Measurements from ENCODE around the gene PEX14.
"Not testable (repeated sequence)": the region's sequence is repeated elsewhere in the genome, so short reads cannot be mapped to it uniquely, and the experiment has no call there.

PEX14 gene

DNA sequence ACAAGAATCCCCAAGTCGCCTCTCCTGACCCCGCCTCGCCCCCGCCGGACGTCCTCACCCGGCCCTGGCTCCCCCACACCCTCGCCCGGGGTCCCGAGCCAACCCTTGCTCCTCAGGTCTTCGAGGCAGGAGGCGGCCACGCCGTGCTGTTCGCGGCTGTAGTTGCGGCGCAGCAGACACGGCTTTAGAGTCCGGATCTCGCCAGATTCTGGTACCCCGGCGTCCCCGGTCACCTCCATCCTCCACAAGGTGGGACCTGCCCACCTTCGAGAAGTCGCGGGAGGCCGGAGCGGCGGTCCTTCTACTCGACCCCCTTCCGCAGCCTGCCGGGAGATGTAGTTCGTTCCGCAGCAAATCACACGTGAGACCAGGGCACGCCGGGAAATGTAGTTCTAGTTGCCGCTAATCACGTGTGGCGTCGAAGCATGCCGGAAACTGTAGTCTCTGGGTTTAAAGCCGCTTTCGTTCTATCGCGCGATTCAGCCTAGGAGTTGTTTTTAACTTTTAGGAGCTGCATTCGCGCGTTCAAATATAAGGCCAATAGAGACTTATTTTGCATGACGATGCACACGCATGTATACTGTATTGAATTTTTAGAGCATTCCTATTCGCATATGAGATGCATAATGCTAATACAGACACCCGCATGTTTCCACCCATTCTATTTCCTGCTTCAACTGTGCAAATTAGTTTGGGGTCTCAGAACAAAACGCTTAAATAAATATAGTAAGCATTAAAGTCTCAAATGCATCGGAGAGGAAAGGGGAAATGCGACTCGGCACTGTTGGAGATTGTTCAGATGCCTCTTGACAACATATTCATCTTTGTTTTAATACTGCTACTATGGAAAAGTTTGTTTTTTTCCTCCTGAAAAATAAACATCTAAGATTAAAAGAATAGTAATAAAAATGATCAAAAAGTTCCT lies 2.3 kb upstream of the PEX14 start, which contains the start of gene DFFA:
Gene DFFA, minus strand, starts transcription at position 310 of the 925 bp plus-strand sequence. Its CDS starts 71 bp downstream, at position 239.
- Mint-ChIP-seq H3K27ac (peak within 1 kb of the TSS; percentile 96), H3K36me3 (ENCODE audit: low read depth) (peaks cover 28% of the 10 kb centered on the region), H3K4me1 (ENCODE audit: low read depth) (peaks cover 50% of the 10 kb centered on the region), H3K4me3 (peak within 1 kb of the TSS; percentile 96), H3K27me3 (no peaks in the 10 kb centered on the region), H3K9me3 (no peaks in the 10 kb centered on the region)

DNA sequence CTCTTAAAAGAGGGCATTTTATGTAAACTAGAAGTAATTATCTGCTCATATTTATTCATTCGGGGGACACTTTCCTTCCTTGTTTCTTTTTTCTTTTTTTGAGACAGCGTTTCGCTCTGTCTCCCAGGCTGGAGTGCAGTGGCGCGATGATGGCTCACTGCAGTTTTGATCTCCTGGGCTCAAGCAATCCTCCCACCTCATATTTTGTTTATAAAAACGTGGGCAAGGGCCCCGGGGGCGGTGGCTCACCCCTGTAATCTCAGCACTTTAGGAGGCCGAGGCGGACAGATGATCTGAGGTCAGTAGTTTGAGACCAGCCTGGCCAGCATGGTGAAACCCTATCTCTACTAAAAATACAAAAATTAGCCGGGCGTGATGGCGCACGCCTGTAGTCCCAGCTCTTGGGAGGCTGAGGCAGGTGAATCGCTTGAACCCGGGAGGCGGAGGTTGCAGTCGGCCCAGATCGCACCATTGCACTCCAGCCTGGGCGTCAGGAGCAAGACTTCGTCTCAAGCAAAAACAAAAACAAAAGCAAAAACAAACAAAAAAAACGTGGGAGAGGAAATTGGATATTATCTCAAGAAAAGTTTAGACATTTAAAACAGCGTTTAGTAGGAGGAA lies 1.5 kb upstream of the PEX14 start:
- no peaks in the 10 kb centered on the region for H3K9me3 Mint-ChIP-seq
- no peaks in the 10 kb centered on the region for H3K27me3 Mint-ChIP-seq
- H3K4me1 Mint-ChIP-seq (ENCODE audit: low read depth) = peaks cover 50% of the 10 kb centered on the region
- peak overlapping the region; percentile 36 for H3K27ac Mint-ChIP-seq
- peak overlapping the region; percentile 96 for H3K4me3 Mint-ChIP-seq
- peaks cover 20% of the 10 kb centered on the region for H3K36me3 Mint-ChIP-seq (ENCODE audit: low read depth)

DNA sequence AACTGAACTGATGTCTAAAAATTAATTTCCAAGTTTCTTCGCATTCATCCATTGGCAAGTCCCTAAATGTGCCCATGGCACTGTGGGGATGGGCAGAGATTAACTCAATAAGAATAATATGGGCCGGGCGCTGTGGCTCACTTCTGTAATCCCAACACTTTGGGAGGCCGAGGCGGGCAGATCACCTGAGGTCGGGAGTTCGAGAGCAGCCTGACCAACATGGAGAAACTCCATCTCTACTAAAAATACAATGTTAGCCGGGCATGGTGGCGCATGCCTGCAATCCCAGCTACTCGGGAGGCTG lies 489 bp upstream of the PEX14 start:
- Mint-ChIP-seq H3K4me1 (ENCODE audit: low read depth) (peaks cover 47% of the 10 kb centered on the region), H3K4me3 (peak overlapping the region; percentile 97), H3K27ac (peak overlapping the region; percentile 79), H3K36me3 (ENCODE audit: low read depth) (peaks cover 10% of the 10 kb centered on the region)
- H3K9me3 Mint-ChIP-seq, H3K27me3 Mint-ChIP-seq: not testable (repeated sequence)

DNA sequence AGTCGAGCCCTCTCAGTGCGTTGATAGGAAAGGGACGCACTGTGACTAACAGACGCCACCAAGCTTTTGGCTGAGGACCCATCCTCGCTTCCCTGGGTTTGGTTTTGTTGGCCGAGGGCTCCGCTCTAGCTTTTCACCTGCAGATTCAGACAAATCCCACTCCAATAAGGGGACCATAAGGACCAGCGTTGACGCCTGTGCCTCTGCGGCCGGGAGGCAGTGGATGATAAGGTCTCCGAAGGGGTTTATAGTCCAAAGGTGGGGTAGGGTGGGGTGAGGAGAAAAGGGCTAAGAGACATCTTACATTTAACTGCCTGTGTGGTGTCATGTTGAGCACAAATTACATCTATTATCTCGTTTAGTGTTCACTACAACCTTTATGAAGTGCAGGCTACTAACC lies 760 bp downstream of the PEX14 start:
- Mint-ChIP-seq H3K4me1 (ENCODE audit: low read depth) (peaks cover 47% of the 10 kb centered on the region), H3K27me3 (no peaks in the 10 kb centered on the region)

DNA sequence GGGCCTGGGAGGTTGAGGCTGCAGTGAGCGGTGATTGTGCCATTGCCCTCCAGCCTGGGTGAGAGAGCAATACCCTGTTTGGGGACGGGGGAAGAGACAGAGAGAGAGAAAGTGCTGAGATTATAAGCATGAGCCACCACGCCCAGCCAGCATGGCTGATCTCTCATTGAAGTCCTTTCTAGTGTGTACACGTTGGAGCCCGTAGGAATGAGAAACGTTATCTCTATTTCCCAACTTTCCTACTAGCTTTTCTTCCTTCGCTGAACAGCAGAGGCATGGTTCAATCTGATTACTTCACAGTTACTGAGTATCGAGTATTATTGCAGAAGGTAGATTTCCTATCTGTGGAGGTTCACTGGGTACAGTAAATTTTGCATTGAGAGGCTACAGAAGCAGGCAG lies 4.5 kb downstream of the PEX14 start:
- H3K4me3 Mint-ChIP-seq = no peak overlapping the region
- peaks cover 21% of the 10 kb centered on the region for H3K4me1 Mint-ChIP-seq (ENCODE audit: low read depth)
- H3K27me3 Mint-ChIP-seq = no peaks in the 10 kb centered on the region
- peaks cover 4% of the 10 kb centered on the region for H3K36me3 Mint-ChIP-seq (ENCODE audit: low read depth)
- no peak overlapping the region for H3K27ac Mint-ChIP-seq
- H3K9me3 Mint-ChIP-seq = no peaks in the 10 kb centered on the region

More for the DNA sequence above, 760 bp downstream of the PEX14 start:
- Mint-ChIP-seq H3K36me3 (ENCODE audit: low read depth) (peaks cover 8% of the 10 kb centered on the region), H3K9me3 (no peaks in the 10 kb centered on the region), H3K4me3 (peak overlapping the region; percentile 97), H3K27ac (peak overlapping the region; percentile 86)

DNA sequence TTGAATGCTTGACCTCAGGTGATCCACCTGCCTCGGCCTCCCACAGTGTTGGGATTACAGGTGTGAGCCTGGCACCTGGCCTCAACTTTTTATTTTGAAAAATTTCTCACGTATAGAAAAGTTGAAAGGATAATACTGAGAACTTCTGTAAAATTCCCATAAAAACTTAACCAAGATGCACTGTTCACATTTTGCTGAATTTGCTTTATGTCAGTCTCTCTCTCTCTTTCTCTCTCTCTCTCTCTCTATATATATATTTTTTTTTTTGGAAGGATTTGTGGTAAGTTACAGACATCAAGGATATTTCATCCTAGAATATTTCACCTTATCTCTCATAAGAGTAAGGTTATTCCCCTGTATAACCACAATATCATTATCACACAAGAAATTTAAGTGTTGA lies 5.9 kb downstream of the PEX14 start:
- Mint-ChIP-seq H3K27me3 (no peaks in the 10 kb centered on the region), H3K27ac (no peak overlapping the region), H3K9me3 (no peaks in the 10 kb centered on the region), H3K4me3 (no peak overlapping the region), H3K4me1 (ENCODE audit: low read depth) (peaks cover 20% of the 10 kb centered on the region), H3K36me3 (ENCODE audit: low read depth) (peaks cover 12% of the 10 kb centered on the region)

DNA sequence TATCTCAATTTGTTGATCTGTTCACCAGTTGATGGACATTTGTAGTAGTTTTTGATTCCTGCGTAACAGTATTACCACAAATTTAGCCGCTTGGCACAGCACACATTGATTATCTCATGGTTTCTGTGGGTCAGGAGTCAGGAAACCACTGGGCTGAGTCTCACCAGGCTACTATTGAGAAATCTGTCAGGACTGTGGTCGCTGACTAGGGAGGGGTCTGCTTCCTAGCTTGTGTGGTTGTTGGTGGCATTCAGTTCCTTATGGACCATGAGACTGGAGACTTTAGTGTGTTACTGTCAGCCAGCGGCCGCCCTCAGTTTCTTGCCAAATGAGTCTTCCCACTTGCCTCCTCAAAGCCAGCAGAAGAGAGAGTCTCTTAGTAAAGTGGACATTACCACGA lies 9.8 kb downstream of the PEX14 start:
- Mint-ChIP-seq H3K9me3 (no peaks in the 10 kb centered on the region), H3K27ac (no peak overlapping the region), H3K36me3 (ENCODE audit: low read depth) (peaks cover 23% of the 10 kb centered on the region), H3K4me1 (ENCODE audit: low read depth) (peaks cover 15% of the 10 kb centered on the region), H3K27me3 (no peaks in the 10 kb centered on the region), H3K4me3 (no peak overlapping the region)

DNA sequence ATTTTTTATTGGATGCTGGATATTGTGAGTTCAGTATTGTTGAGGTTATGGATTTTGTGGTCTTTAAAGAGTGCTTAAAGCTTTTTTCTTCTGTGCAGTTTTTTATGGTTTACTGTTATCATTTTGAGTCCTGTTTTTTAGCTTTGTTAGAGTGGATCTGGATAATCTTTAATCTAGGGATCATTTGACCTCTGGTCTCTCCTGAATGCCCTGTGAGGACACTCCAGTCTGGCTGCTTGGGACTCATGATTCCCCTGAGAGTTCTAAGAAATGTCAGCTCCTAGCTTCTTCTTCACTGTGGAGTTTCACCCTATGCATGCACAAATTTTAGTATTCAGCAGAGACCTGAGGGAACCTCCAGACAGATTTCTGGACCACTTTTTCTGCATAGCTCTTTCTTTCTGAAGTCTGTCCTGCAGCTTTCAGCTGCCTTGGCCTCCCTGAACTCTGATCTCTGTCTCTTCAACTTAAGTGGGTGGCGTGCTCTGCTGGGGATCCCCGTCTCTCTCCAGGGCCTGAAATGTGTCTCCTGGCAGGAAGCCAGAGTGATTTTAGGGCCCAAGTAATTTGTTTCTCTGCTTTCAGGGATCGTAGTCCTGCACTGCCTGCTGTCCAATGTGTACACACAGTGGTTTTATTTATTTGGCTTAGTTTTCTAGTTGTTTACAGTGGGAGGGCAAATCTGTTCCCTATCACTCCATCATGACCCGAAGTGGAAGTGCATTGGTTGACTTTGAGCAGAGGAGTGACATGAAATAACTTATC lies 14.7 kb downstream of the PEX14 start:
- Mint-ChIP-seq H3K4me3 (no peak overlapping the region), H3K36me3 (ENCODE audit: low read depth) (peaks cover 23% of the 10 kb centered on the region), H3K4me1 (ENCODE audit: low read depth) (peaks cover 23% of the 10 kb centered on the region), H3K27me3 (no peaks in the 10 kb centered on the region), H3K9me3 (no peaks in the 10 kb centered on the region), H3K27ac (no peak overlapping the region)

DNA sequence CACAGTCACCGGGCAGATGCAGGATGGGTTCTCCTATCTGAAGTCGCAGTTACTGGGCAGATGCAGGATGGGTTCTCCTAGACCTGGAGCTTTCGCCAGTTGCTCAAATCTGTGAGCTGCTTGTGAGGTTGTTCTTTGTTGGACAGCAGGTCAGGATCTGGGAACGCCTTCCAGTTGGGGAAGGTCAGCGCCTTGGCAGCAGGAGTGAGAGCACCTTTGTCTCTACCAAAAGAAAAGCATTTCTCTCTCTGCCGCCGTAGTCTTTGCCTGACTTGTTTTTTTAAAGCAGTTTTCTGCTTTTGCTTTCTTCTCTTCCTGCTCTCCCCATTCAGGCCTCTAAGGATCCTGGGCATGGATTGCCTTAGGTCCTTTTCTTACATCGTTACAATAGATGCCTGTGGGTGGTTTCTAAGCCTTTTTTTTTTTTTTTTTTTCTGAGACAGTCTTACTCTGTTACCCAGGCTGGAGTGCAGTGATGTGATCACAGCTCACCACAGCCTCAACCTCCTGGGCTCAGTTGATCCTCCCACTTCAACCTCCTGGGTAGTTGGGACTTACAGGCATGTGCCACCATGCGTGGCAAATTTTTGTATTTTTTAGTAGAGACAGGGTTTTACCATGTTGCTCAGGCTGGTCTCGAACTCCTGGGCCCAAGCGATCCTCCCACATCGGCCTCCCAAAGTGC lies 15.7 kb downstream of the PEX14 start:
- H3K9me3 Mint-ChIP-seq = no peaks in the 10 kb centered on the region
- no peak overlapping the region for H3K4me3 Mint-ChIP-seq
- H3K4me1 Mint-ChIP-seq (ENCODE audit: low read depth) = peaks cover 27% of the 10 kb centered on the region
- H3K36me3 Mint-ChIP-seq (ENCODE audit: low read depth) = peaks cover 19% of the 10 kb centered on the region
- no peaks in the 10 kb centered on the region for H3K27me3 Mint-ChIP-seq
- no peak overlapping the region for H3K27ac Mint-ChIP-seq

DNA sequence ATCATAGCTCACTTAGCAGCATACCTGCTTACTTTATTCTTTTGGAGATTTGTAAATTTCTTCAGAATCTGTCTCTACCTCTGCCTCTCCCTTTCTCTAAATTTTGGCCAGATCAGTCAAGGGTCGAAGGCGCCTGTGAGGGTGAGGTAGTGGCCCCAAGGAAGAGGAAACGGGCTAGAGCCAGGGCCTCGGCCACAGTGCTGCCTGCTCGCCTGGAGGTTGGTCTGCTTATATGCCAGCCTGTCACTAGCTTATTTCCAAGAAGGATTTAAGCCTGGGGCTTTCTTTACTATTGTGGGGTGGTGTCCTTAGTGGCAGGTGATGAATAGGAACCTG lies 19.6 kb downstream of the PEX14 start:
- Mint-ChIP-seq H3K36me3 (ENCODE audit: low read depth) (peaks cover 17% of the 10 kb centered on the region), H3K4me1 (ENCODE audit: low read depth) (peaks cover 56% of the 10 kb centered on the region), H3K4me3 (peak overlapping the region; percentile 80), H3K9me3 (no peaks in the 10 kb centered on the region), H3K27me3 (no peaks in the 10 kb centered on the region), H3K27ac (no peak overlapping the region)

DNA sequence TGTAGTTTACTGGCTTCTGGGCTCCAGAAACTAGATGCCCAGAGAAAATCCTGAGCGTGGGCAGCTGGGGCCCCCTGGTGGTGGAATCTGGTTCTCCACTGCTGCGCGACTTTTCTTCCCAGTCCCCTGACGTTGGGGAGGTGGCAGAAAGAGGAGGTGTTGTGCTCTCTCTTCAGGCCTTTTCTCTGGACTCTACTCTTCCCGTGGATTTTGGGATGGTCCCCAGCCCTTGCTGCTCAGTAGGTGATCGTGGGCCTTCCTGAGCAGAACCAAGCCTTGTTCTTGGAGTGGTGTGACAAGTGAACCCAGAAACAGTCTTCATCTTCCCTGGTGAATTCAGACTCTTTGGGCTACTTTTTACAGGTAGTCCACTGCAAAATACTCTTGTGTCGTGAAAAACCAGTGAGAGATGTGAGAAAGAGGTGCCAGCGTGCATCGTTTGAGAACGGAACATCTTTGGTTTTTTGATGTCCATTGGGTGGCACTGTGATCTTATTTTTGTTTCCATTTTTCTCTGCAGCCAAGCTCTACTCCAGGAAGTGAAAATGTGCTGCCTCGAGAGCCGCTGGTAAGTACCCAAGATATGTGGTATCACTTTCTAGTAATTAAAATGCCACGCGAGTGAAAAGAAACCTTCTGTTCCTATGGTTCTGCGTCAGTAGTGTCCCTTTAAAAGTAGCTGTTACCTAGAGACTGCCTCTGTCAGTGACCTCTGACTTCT lies 20.2 kb downstream of the PEX14 start:
- peak overlapping the region; percentile 80 for H3K4me3 Mint-ChIP-seq
- peaks cover 51% of the 10 kb centered on the region for H3K4me1 Mint-ChIP-seq (ENCODE audit: low read depth)
- peaks cover 14% of the 10 kb centered on the region for H3K36me3 Mint-ChIP-seq (ENCODE audit: low read depth)
- H3K27ac Mint-ChIP-seq = peak overlapping the region; percentile 89
- no peaks in the 10 kb centered on the region for H3K27me3 Mint-ChIP-seq
- no peaks in the 10 kb centered on the region for H3K9me3 Mint-ChIP-seq

DNA sequence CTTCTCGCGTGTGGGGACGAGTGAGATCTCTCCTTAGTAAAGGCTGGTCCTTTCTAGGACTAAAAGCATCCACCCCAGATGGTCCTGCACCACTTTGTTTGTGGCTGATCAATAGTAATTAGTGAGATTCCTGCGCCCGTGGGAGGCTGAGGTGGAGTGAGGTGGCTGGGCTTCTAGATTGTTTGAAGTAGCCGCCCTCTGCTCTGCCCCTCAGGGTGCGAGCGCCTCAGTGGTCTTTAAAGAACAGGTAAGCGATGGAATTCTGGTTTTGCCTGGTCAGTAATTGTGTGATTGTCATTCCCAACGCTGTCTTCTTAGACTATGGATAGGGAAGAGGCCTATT lies 20.7 kb downstream of the PEX14 start:
- Mint-ChIP-seq H3K27ac (peak overlapping the region; percentile 89), H3K9me3 (no peaks in the 10 kb centered on the region), H3K36me3 (ENCODE audit: low read depth) (peaks cover 13% of the 10 kb centered on the region), H3K4me3 (peak overlapping the region; percentile 80), H3K27me3 (no peaks in the 10 kb centered on the region), H3K4me1 (ENCODE audit: low read depth) (peaks cover 51% of the 10 kb centered on the region)

DNA sequence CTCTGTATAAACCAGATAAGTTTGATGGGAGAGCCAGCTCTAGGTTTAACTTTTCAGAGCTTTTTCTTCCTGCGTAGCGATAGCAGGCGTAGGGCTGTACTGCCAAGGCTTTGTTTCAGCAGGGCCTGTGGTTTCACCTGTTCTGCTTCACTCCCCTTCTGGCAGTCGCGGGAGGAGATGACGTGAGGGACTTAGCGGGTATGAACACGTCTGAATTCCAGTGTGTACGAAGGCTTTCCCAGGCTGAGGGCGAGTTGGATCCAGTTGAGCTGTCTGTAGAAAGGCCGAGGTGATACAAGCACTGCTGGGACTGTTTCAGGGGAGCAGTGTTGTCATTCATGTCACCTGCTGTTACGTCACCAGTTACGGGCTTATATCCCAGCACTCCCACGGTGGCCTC lies 21.2 kb downstream of the PEX14 start:
- Mint-ChIP-seq H3K4me3 (peak overlapping the region; percentile 80), H3K36me3 (ENCODE audit: low read depth) (peaks cover 13% of the 10 kb centered on the region), H3K27me3 (no peaks in the 10 kb centered on the region), H3K27ac (peak overlapping the region; percentile 89), H3K4me1 (ENCODE audit: low read depth) (peaks cover 52% of the 10 kb centered on the region), H3K9me3 (no peaks in the 10 kb centered on the region)

DNA sequence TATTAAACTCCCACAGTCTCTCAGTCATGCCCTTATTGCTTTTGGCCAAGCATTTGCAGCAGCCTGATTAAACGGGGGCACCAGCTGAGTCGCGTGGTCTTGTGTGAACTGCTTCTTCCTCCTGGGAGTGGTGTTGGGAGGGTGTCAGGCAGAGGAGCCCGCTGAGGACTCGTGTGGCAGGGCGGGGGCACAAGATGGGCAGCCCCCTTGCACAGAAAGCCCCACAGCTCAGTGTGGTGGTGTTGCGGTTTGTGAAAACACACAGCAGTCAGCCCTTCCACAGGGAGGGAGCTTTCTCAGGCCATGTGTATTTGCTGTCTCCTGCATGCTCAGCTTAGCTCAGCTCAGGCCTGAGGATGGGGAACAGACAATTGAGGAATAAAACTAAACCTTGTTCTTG lies 22.4 kb downstream of the PEX14 start:
- no peak overlapping the region for H3K4me3 Mint-ChIP-seq
- H3K27ac Mint-ChIP-seq = no peak overlapping the region
- H3K4me1 Mint-ChIP-seq (ENCODE audit: low read depth) = peaks cover 57% of the 10 kb centered on the region
- no peaks in the 10 kb centered on the region for H3K27me3 Mint-ChIP-seq
- H3K36me3 Mint-ChIP-seq (ENCODE audit: low read depth) = peaks cover 13% of the 10 kb centered on the region
- H3K9me3 Mint-ChIP-seq = no peaks in the 10 kb centered on the region

All from stimulated activated naive CD8-positive, alpha-beta T cell treated with anti-CD3 and anti-CD28 coated beads, Interleukin-15, Interleukin-2, amounts not matched to agents 100 ng/mL and 50 ng/mL, for 24 hours (primary cell).